Prostate gland (tissue), 2 donors: Measurements from ENCODE around the gene DLEC1.

Source experiments
- POLR2A ChIP-seq: fragments of 450-650 bp; IDR thresholded peaks from one replicate; pipeline ENCODE4 v1.6.1; 2016; ENCODE audit warnings: antibody characterized with exemption, mild to moderate bottlenecking
- TF ChIP-seq, protein P1 (sequence below), 4 experiments: fragments of 200-600 bp in 2 of 4; fragments of 450-650 bp in 2 of 4; sonication (generic) in 2 of 4; IDR thresholded peaks; 1 replicate in 3 of 4; 2 replicates in 1 of 4; pipeline ENCODE4 v1.5.1; 2016 to 2019; ENCODE audit warnings: antibody characterized with exemption in 4 of 4, mild to moderate bottlenecking in 2 of 4, moderate library complexity in 2 of 4

DNA sequence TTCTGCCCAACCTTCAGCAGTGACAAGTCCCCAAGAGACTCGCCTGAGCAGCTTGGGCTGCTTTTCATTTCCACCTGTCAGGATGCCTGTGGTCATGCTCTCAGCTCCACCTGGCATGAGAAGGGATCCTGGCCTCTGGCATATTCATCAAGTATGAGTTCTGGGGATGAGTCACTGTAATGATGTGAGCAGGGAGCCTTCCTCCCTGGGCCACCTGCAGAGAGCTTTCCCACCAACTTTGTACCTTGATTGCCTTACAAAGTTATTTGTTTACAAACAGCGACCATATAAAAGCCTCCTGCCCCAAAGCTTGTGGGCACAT, 102.9 kb downstream of the DLEC1 start:
- TF ChIP-seq, protein P1, sequence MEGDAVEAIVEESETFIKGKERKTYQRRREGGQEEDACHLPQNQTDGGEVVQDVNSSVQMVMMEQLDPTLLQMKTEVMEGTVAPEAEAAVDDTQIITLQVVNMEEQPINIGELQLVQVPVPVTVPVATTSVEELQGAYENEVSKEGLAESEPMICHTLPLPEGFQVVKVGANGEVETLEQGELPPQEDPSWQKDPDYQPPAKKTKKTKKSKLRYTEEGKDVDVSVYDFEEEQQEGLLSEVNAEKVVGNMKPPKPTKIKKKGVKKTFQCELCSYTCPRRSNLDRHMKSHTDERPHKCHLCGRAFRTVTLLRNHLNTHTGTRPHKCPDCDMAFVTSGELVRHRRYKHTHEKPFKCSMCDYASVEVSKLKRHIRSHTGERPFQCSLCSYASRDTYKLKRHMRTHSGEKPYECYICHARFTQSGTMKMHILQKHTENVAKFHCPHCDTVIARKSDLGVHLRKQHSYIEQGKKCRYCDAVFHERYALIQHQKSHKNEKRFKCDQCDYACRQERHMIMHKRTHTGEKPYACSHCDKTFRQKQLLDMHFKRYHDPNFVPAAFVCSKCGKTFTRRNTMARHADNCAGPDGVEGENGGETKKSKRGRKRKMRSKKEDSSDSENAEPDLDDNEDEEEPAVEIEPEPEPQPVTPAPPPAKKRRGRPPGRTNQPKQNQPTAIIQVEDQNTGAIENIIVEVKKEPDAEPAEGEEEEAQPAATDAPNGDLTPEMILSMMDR (IDR thresholded peaks at IDR 0.05): no peak
- TF ChIP-seq POLR2A: no peak
